Astrocyte (in vitro differentiated cells and primary cell): ENCODE results near the gene CEP131.

Experiments
- CTCF ChIP-seq: IDR thresholded peaks from 2 replicates; pipeline ENCODE4 v1.5.1; 2011; ENCODE audit warnings: low read depth, mild to moderate bottlenecking, inconsistent platforms, low read length, moderate library complexity; ENCODE audit not compliant: insufficient read depth
- EZH2 ChIP-seq: IDR thresholded peaks from 2 replicates; pipeline ENCODE4 v1.6.1; 2012; ENCODE audit warnings: mild to moderate bottlenecking, low read length, inconsistent platforms; ENCODE audit not compliant: insufficient read depth

GRCh38 chr17:81161536-81161935 is 61.2 kb downstream of the CEP131 start:
- no peak for TF ChIP-seq CTCF
- no peak for TF ChIP-seq EZH2
